HG02798 (cell line): ENCODE data around the gene BACH1.
"Not testable (repeated sequence)": the region's sequence is repeated elsewhere in the genome, so short reads cannot be mapped to it uniquely, and the experiment has no call there.

Source experiments
- ATAC-seq: cut with Tn5 transposase; IDR thresholded peaks from one replicate; pipeline ENCODE4 v1.9.1; 2021; ENCODE audit warnings: mild to moderate bottlenecking; ENCODE audit not compliant: unreplicated experiment, poor library complexity

The BACH1 gene

GRCh38 chr21:29340228-29340627, 41.5 kb downstream of the BACH1 start:
- no peak for ATAC-seq

- ATAC-seq = peak; percentile 75
Measured at GRCh38 chr21:29342363-29342957, 43.7 kb downstream of the BACH1 start.

- ATAC-seq = no peak
Measured at GRCh38 chr21:29343519-29343918, 44.8 kb downstream of the BACH1 start.

- no peak for ATAC-seq
Measured at GRCh38 chr21:29346281-29346680, 47.6 kb downstream of the BACH1 start.

- no peak for ATAC-seq
Measured at GRCh38 chr21:29346771-29347170, 48.0 kb downstream of the BACH1 start.

- no peak for ATAC-seq
Measured at GRCh38 chr21:29347274-29347681, 48.6 kb downstream of the BACH1 start.

GRCh38 chr21:29349702-29350101, 51.0 kb downstream of the BACH1 start:
- ATAC-seq = no peak

- no peak for ATAC-seq
Measured at GRCh38 chr21:29350246-29350779, 51.6 kb downstream of the BACH1 start.

- ATAC-seq = no peak
Measured at GRCh38 chr21:29351691-29352090, 53.0 kb downstream of the BACH1 start.

GRCh38 chr21:29355043-29355710, 56.5 kb downstream of the BACH1 start:
- not testable (repeated sequence) for ATAC-seq

- not testable (repeated sequence) for ATAC-seq
Measured at GRCh38 chr21:29356291-29356690, 57.6 kb downstream of the BACH1 start.

- not testable (repeated sequence) for ATAC-seq
Measured at GRCh38 chr21:29356810-29357209, 58.1 kb downstream of the BACH1 start.

- no peak for ATAC-seq
Measured at GRCh38 chr21:29359718-29360117, 61.0 kb downstream of the BACH1 start.

GRCh38 chr21:29360799-29361765, 62.4 kb downstream of the BACH1 start:
- no peak for ATAC-seq

GRCh38 chr21:29362758-29363157, 64.0 kb downstream of the BACH1 start:
- ATAC-seq = no peak

- ATAC-seq = no peak
Measured at GRCh38 chr21:29365661-29366265, 67.0 kb downstream of the BACH1 start.

GRCh38 chr21:29366532-29366931, 67.8 kb downstream of the BACH1 start:
- ATAC-seq = no peak

GRCh38 chr21:29367335-29367734, 68.6 kb downstream of the BACH1 start:
- no peak for ATAC-seq

- no peak for ATAC-seq
Measured at GRCh38 chr21:29368906-29369305, 70.2 kb downstream of the BACH1 start.

- ATAC-seq = no peak
Measured at GRCh38 chr21:29371464-29371863, 72.7 kb downstream of the BACH1 start.
